Measurements from ENCODE around the gene JMJD4.

JMJD4 gene

DNA sequence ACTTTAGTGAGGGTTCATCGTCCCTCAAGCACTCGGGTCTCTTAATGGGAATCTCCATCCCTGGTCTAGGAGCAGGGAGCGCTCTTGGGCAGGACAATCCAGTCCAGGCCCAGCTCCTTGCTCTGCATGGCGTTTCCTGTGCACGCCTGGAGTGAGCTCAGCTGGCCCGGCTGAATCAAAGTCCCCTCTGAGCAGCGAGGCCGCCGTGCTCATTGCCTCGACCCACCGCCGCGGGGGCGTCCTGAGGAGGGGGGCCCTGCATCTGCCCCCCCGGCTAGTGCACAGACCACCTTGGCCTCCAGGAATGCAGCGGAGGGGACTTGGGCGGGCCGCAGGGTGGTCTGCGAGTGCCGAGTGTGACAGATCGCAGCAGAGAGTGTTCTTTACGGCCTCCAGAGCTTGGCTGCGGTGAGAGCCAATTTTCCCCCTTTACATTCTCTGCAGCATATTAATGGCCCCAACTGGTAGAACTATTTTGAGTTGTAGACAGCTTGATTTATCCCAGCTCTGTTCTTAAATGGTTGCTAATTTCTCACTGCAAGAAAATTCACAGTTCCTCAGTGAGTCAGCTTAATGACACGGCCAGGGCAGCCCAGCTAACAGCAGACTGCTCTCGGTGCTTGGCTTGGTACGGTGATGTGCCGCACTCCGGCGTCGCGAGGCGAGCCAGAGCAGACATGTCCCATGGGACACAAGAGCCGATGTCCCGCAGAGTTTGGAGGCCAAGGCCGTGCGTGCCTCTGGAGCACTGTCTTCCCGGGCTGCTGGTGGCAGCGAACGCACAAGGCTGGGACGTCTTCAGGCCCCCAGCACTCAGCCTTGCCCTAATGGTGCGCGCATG, 39.9 kb upstream of the JMJD4 start:
- Histone ChIP-seq H3K9ac (ENCODE audit: low read length) (no peak overlapping the region), H3K79me2 (ENCODE audit: low read length) (peaks cover 7% of the 10 kb centered on the region; the same call in 1 of the 2 replicates), H3K27ac (ENCODE audit: low read length) (no peak overlapping the region), H3K36me3 (replicated peaks; ENCODE audit: low read depth, low read length) (peaks cover 60% of the 10 kb centered on the region), H3K4me2 (ENCODE audit: low read length) (no peak overlapping the region), H4K20me1 (ENCODE audit: insufficient read depth, low read length) (peaks cover 10% of the 10 kb centered on the region; the same call in 1 of the 2 replicates), H3K4me1 (ENCODE audit: low read length) (no peaks in the 10 kb centered on the region), H3K9me3 (ENCODE audit: insufficient read depth, low read length) (no peaks in the 10 kb centered on the region), H3K4me3 (ENCODE audit: low read length) (no peak overlapping the region), H3K27me3 (ENCODE audit: low read depth, low read length) (no peaks in the 10 kb centered on the region), H2AFZ (ENCODE audit: low read depth, low read length) (no peak overlapping the region)
- TF ChIP-seq, protein P1, sequence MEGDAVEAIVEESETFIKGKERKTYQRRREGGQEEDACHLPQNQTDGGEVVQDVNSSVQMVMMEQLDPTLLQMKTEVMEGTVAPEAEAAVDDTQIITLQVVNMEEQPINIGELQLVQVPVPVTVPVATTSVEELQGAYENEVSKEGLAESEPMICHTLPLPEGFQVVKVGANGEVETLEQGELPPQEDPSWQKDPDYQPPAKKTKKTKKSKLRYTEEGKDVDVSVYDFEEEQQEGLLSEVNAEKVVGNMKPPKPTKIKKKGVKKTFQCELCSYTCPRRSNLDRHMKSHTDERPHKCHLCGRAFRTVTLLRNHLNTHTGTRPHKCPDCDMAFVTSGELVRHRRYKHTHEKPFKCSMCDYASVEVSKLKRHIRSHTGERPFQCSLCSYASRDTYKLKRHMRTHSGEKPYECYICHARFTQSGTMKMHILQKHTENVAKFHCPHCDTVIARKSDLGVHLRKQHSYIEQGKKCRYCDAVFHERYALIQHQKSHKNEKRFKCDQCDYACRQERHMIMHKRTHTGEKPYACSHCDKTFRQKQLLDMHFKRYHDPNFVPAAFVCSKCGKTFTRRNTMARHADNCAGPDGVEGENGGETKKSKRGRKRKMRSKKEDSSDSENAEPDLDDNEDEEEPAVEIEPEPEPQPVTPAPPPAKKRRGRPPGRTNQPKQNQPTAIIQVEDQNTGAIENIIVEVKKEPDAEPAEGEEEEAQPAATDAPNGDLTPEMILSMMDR (IDR thresholded peaks at IDR 0.05; ENCODE audit: low read depth, low read length): no peak
- TF ChIP-seq EZH2phosphoT487 (IDR thresholded peaks at IDR 0.05; ENCODE audit: low read depth): no peak

DNA sequence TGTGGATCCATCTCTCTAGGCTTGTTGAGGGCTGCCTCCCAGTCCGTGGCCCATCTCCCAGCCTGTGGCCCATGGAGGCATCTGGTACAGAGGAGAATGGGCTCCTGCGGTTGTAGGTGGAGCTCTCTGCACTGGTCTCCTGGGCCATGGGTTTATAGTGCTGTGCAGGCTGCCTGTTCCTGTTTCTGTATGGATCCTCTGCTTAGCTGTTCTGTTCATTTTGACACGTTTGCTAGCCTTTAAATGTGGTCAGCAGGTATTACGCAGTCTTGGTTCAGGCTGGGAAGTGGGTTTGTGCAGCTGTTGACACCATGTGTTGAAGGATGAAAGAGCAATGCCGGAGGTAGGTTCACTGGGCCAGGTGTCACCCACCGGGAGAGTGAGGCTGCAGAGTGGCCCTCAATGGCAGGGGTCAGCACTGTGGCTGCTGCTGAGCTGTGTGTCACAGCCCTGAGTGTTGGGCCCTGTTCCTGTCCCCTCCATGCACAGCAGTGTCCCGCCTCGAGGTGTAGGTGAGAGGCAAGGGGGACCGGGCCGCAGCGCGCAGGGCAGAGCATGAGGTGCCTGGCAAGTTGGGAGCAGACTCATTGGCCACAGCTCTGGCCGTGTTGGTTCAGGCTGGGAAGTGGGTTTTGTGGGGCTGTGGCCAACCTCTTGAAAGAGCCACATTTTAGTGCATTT, 39.1 kb upstream of the JMJD4 start:
- H3K36me3 ChIP-seq (replicated peaks; ENCODE audit: low read depth, low read length): peaks cover 69% of the 10 kb centered on the region
- no peak overlapping the region for H2AFZ ChIP-seq (ENCODE audit: low read depth, low read length)
- H3K9me3 ChIP-seq (ENCODE audit: insufficient read depth, low read length): no peaks in the 10 kb centered on the region
- no peak overlapping the region for H3K4me2 ChIP-seq (ENCODE audit: low read length)
- no peaks in the 10 kb centered on the region for H3K27me3 ChIP-seq (ENCODE audit: low read depth, low read length)
- TF ChIP-seq, protein P1 (IDR thresholded peaks at IDR 0.05; ENCODE audit: low read depth, low read length): no peak
- TF ChIP-seq EZH2phosphoT487 (IDR thresholded peaks at IDR 0.05; ENCODE audit: low read depth): no peak
- no peaks in the 10 kb centered on the region for H3K4me1 ChIP-seq (ENCODE audit: low read length)
- peaks cover 7% of the 10 kb centered on the region; the same call in 1 of the 2 replicates for H3K79me2 ChIP-seq (ENCODE audit: low read length)
- H3K9ac ChIP-seq (ENCODE audit: low read length): no peak overlapping the region
- peaks cover 10% of the 10 kb centered on the region; the same call in 1 of the 2 replicates for H4K20me1 ChIP-seq (ENCODE audit: insufficient read depth, low read length)
- H3K27ac ChIP-seq (ENCODE audit: low read length): no peak overlapping the region
- H3K4me3 ChIP-seq (ENCODE audit: low read length): no peak overlapping the region

DNA sequence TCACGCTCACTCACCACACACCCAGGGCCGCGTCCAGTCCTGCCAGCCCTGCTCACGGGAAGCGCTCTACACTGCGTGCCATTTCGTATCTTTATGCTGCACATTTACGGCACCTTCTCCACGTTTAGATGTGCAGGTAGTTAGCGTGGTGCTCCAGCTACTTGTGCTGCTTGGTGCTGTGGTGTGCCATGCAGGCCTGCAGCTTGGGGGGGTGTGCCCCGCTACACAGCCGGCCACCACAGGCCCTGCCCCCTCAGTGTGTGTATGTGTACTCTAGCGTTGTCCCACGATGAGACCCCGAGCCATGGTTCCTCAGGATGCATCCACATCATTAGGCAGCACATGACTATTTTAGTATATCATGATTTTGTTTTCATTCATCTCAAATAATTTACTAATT, 38.5 kb upstream of the JMJD4 start:
- peaks cover 72% of the 10 kb centered on the region for H3K36me3 ChIP-seq (replicated peaks; ENCODE audit: low read depth, low read length)
- H3K27ac ChIP-seq (ENCODE audit: low read length): no peak overlapping the region
- H3K27me3 ChIP-seq (ENCODE audit: low read depth, low read length): no peaks in the 10 kb centered on the region
- TF ChIP-seq, protein P1 (IDR thresholded peaks at IDR 0.05; ENCODE audit: low read depth, low read length): no peak
- no peak for TF ChIP-seq EZH2phosphoT487 (IDR thresholded peaks at IDR 0.05; ENCODE audit: low read depth)
- H3K4me1 ChIP-seq (ENCODE audit: low read length): no peaks in the 10 kb centered on the region
- no peaks in the 10 kb centered on the region for H3K9me3 ChIP-seq (ENCODE audit: insufficient read depth, low read length)
- no peak overlapping the region for H3K9ac ChIP-seq (ENCODE audit: low read length)
- H2AFZ ChIP-seq (ENCODE audit: low read depth, low read length): no peak overlapping the region
- H3K79me2 ChIP-seq (ENCODE audit: low read length): peaks cover 7% of the 10 kb centered on the region; the same call in 1 of the 2 replicates
- H4K20me1 ChIP-seq (ENCODE audit: insufficient read depth, low read length): peaks cover 10% of the 10 kb centered on the region; the same call in 1 of the 2 replicates
- no peak overlapping the region for H3K4me3 ChIP-seq (ENCODE audit: low read length)
- H3K4me2 ChIP-seq (ENCODE audit: low read length): no peak overlapping the region

DNA sequence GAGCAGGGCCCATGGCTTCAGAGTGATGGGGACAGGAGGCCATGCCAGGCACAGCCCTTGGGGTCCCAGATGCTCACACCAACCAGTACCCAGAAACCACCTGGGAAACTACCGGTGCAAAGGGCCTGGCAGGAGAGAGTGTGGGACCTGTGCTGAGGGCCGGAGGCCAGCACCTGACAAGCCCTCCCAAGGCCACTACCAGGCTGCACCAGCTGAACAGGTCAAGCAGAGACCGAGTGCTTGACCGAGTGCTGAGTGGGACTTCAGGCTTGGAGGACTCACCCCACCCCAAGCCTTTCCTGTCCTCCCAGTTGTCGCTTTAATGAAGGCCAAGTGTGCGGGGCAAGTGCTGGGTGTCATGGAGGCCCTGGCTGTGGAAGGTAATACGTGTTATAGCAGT, 36.7 kb upstream of the JMJD4 start:
- Histone ChIP-seq H3K36me3 (replicated peaks; ENCODE audit: low read depth, low read length) (peaks cover 79% of the 10 kb centered on the region), H3K27me3 (ENCODE audit: low read depth, low read length) (no peaks in the 10 kb centered on the region), H3K9me3 (ENCODE audit: insufficient read depth, low read length) (no peaks in the 10 kb centered on the region), H3K4me3 (ENCODE audit: low read length) (no peak overlapping the region), H4K20me1 (ENCODE audit: insufficient read depth, low read length) (peaks cover 16% of the 10 kb centered on the region; the same call in 1 of the 2 replicates), H3K4me1 (ENCODE audit: low read length) (no peaks in the 10 kb centered on the region), H2AFZ (ENCODE audit: low read depth, low read length) (no peak overlapping the region), H3K79me2 (ENCODE audit: low read length) (peaks cover 20% of the 10 kb centered on the region), H3K4me2 (ENCODE audit: low read length) (no peak overlapping the region), H3K27ac (ENCODE audit: low read length) (no peak overlapping the region), H3K9ac (ENCODE audit: low read length) (no peak overlapping the region)
- TF ChIP-seq, protein P1 (IDR thresholded peaks at IDR 0.05; ENCODE audit: low read depth, low read length): no peak
- no peak for TF ChIP-seq EZH2phosphoT487 (IDR thresholded peaks at IDR 0.05; ENCODE audit: low read depth)

Measured in OCI-LY3 (cell line).